SK-N-SH (cell line): ENCODE results near the gene BCL7C. TPM values are rescaled to one million over a fixed set of nuclear protein-coding genes. Genes with fewer than 3 reads are reported as not detected.

Experiments used
- CTCF ChIA-PET: fragments of 300-600, 350-600 bp; formaldehyde crosslinking; extraction: SDS; loops from one replicate; lab custom pipeline; 2021; lab: Yijun Ruan, JAX
- POLR2A ChIA-PET: fragments of 350-600 bp; sonication (Branson Sonifier 250); formaldehyde crosslinking; extraction: SDS; loops from one replicate; lab custom pipeline; 2020; ENCODE audit warnings: antibody characterized with exemption, inconsistent platforms; lab: Yijun Ruan, JAX
- DNase-seq: peaks from one replicate; pipeline ENCODE4 v3.0.0; 2012
- H2AFZ ChIP-seq: fragments of 200-600 bp; sonication (generic); 2 replicates; pipeline ENCODE4 v1.8.1; 2016; ENCODE audit warnings: antibody characterized with exemption, mild to moderate bottlenecking, low read depth
- H3F3A ChIP-seq: fragments of 200-600 bp; sonication (generic); replicated peaks from 2 replicates; pipeline ENCODE3; 2016; ENCODE audit warnings: antibody characterized with exemption, mild to moderate bottlenecking; ENCODE audit not compliant: insufficient read depth
- H3K27ac ChIP-seq, 2 experiments: fragments of 200-500 bp in 1 of 2; fragments of 200-600 bp in 1 of 2; sonication (Bioruptor generic) in 1 of 2; sonication (generic), shearing (Covaris generic) in 1 of 2; 2 replicates each; pipeline versions ENCODE4 v1.5.1 to v1.6.1; 2014 to 2016; ENCODE audit warnings: low read depth in 2 of 2, inconsistent platforms in 1 of 2, low read length in 1 of 2, mild to moderate bottlenecking in 1 of 2, mixed read lengths in 1 of 2
- H3K27me3 ChIP-seq: fragments of 200-600 bp; sonication (generic), shearing (Covaris generic); 2 replicates; pipeline ENCODE4 v1.6.1; 2016; ENCODE audit warnings: mixed run types; ENCODE audit not compliant: insufficient read depth
- H3K36me3 ChIP-seq, 2 experiments: fragments of 200-500 bp in 1 of 2; fragments of 200-600 bp in 1 of 2; sonication (Bioruptor generic) in 1 of 2; sonication (generic) in 1 of 2; replicated peaks in 1 of 2; 2 replicates each; pipeline versions ENCODE3 to v1.5.1; 2014 to 2016; ENCODE audit warnings: low read length in 1 of 2, mild to moderate bottlenecking in 1 of 2; ENCODE audit not compliant: insufficient read depth in 2 of 2, control insufficient read depth in 1 of 2
- H3K4me1 ChIP-seq, 2 experiments: fragments of 200-500 bp in 1 of 2; fragments of 200-600 bp in 1 of 2; sonication (Bioruptor generic) in 1 of 2; sonication (generic), shearing (Covaris generic) in 1 of 2; 2 replicates each; pipeline versions ENCODE4 v1.5.1 to v1.6.1; 2014 to 2016; ENCODE audit warnings: low read depth in 1 of 2, low read length in 1 of 2, mixed run types in 1 of 2; ENCODE audit not compliant: insufficient read depth in 2 of 2, control insufficient read depth in 1 of 2
- H3K4me2 ChIP-seq: fragments of 200-600 bp; sonication (generic), shearing (Covaris generic); 2 replicates; pipeline ENCODE4 v1.6.1; 2017; ENCODE audit warnings: mixed run types
- H3K4me3 ChIP-seq, 2 experiments: fragments of 200-500 bp in 1 of 2; fragments of 200-600 bp in 1 of 2; sonication (Bioruptor generic) in 1 of 2; sonication (generic), shearing (Covaris generic) in 1 of 2; 2 replicates each; pipeline versions ENCODE4 v1.5.1 to v1.8.1; 2014 to 2016; ENCODE audit warnings: low read depth in 2 of 2, inconsistent platforms in 1 of 2, low read length in 1 of 2, mild to moderate bottlenecking in 1 of 2, mixed read lengths in 1 of 2, moderate library complexity in 1 of 2
- H3K79me2 ChIP-seq: fragments of 200-600 bp; sonication (generic); 2 replicates; pipeline ENCODE4 v1.8.1; 2017; ENCODE audit warnings: mild to moderate bottlenecking; ENCODE audit not compliant: insufficient read depth
- H3K9ac ChIP-seq: fragments of 200-600 bp; sonication (generic); 2 replicates; pipeline ENCODE4 v1.6.1; 2017; ENCODE audit warnings: mixed run types
- H3K9me2 ChIP-seq: fragments of 200-600 bp; sonication (generic); 2 replicates; pipeline ENCODE4 v1.6.1; 2017; ENCODE audit warnings: mixed run types
- H3K9me3 ChIP-seq: fragments of 200-600 bp; sonication (generic); 2 replicates; pipeline ENCODE4 v1.6.1; 2017; ENCODE audit warnings: mixed run types, mild to moderate bottlenecking, moderate library complexity
- H4K20me1 ChIP-seq: fragments of 200-600 bp; sonication (generic); 2 replicates; pipeline ENCODE4 v1.6.1; 2017; ENCODE audit warnings: mild to moderate bottlenecking, mixed run types; ENCODE audit not compliant: insufficient read depth
- FOXM1 ChIP-seq: IDR thresholded peaks from 2 replicates; pipeline ENCODE4 v1.4.0; 2012; ENCODE audit warnings: low read depth, mild to moderate bottlenecking
- JUND ChIP-seq: IDR thresholded peaks from 2 replicates; pipeline ENCODE4 v1.4.0; 2012
- MEF2A ChIP-seq: IDR thresholded peaks from 2 replicates; pipeline ENCODE4 v1.4.0; 2012; ENCODE audit warnings: low read depth, borderline replicate concordance
- NFIC ChIP-seq: IDR thresholded peaks from 2 replicates; pipeline ENCODE4 v1.4.0; 2012; ENCODE audit warnings: borderline replicate concordance
- RAD21 ChIP-seq: IDR thresholded peaks from 2 replicates; pipeline ENCODE4 v1.6.1; 2012; ENCODE audit warnings: mild to moderate bottlenecking, low read length
- RCOR1 ChIP-seq: fragments of 150-350 bp; IDR thresholded peaks from 2 replicates; pipeline ENCODE4 v1.6.1; 2017; ENCODE audit warnings: antibody characterized with exemption, low read length
- RFX5 ChIP-seq: IDR thresholded peaks from 2 replicates; pipeline ENCODE4 v1.6.1; 2012; ENCODE audit warnings: mild to moderate bottlenecking, improper control_type of control experiment, low read length
- RXRA ChIP-seq: IDR thresholded peaks from 2 replicates; pipeline ENCODE4 v1.4.0; 2012; ENCODE audit warnings: low read depth, mild to moderate bottlenecking, borderline replicate concordance
- SMC3 ChIP-seq: IDR thresholded peaks from 2 replicates; pipeline ENCODE4 v1.6.1; 2012; ENCODE audit warnings: low read depth, low read length, improper control_type of control experiment
- TCF12 ChIP-seq: IDR thresholded peaks from 2 replicates; pipeline ENCODE4 v1.4.0; 2012
- TEAD4 ChIP-seq: IDR thresholded peaks from 2 replicates; pipeline ENCODE4 v1.4.0; 2012; ENCODE audit warnings: mild to moderate bottlenecking, borderline replicate concordance; ENCODE audit not compliant: insufficient read depth
- YY1 ChIP-seq: IDR thresholded peaks from 2 replicates; pipeline ENCODE4 v1.4.0; 2012; ENCODE audit warnings: low read depth, mild to moderate bottlenecking
- WGBS: methylation state at CpG from one replicate; pipeline ENCODE4 v1.1.6; 2017; ENCODE audit warnings: low lambda C conversion rate; 5-methylcytosine and 5-hydroxymethylcytosine counted together
- polyA plus RNA-seq, 3 experiments: library from polyadenylated mRNA; depleted of rRNA; stranded (reverse); fragments of >200 nt; gene quantifications; 2 replicates each; pipeline ENCODE4 v1.2.3, GENCODE V29; 2012
- TF ChIP-seq, protein P1 (sequence below): IDR thresholded peaks from 2 replicates; pipeline ENCODE4 v1.4.0; 2012; ENCODE audit warnings: low read depth
- TF ChIP-seq, protein P2 (sequence below): IDR thresholded peaks from 2 replicates; pipeline ENCODE4; 2012
- TF ChIP-seq, protein P3 (sequence below): IDR thresholded peaks from 2 replicates; pipeline ENCODE4 v1.4.0; 2012; ENCODE audit warnings: low read depth, borderline replicate concordance
- TF ChIP-seq, protein P4 (sequence below): IDR thresholded peaks from 2 replicates; pipeline ENCODE4 v1.4.0; 2012; ENCODE audit warnings: low read depth, borderline replicate concordance
- TF ChIP-seq, protein P5 (sequence below): IDR thresholded peaks from 2 replicates; pipeline ENCODE4 v1.6.1; 2012; ENCODE audit warnings: mild to moderate bottlenecking, low read depth, low read length, moderate library complexity
- TF ChIP-seq, protein P6 (sequence below): fragments of 150-350 bp; IDR thresholded peaks from 2 replicates; pipeline ENCODE4 v1.6.1; 2016; ENCODE audit warnings: mild to moderate bottlenecking, low read depth, low read length

The BCL7C gene
- polyA plus RNA-seq, 1 of the 3 experiments (the other 2 are of a cell fraction), result 56.3 TPM

DNA sequence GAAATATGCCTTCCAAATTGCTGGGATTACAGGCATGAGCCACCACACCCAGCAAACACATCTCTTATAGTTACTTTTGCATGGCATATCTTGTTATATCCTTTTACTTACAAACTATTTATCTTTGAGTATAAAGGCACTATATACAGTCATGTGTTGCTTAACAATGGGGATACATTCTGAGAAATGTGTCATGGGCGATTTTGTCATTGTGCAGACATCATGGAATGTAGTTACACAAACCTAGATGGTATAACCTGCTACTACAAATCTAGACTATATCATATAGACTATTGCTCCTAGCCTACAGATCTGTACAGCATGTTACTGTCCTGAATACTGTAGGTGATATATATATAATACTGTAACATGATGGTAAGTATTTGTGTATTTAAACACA lies 43.6 kb downstream of the BCL7C start:
- H4K20me1 ChIP-seq, result no peaks in the 10 kb centered on the region
- 70% methylated on average over 1 of the region's 1 CpG for WGBS
- no peak overlapping the region for H3K27ac ChIP-seq
- no peak for DNase-seq
- H3K79me2 ChIP-seq, result no peaks in the 10 kb centered on the region
- H3K9me3 ChIP-seq, result no peaks in the 10 kb centered on the region
- no peaks in the 10 kb centered on the region for H3K9me2 ChIP-seq
- no peaks in the 10 kb centered on the region for H3K27me3 ChIP-seq
- H3F3A ChIP-seq, result no peaks in the 10 kb centered on the region
- H3K4me3 ChIP-seq, result no peak overlapping the region
- no peak for TF ChIP-seq FOXM1
- TF ChIP-seq MEF2A, result no peak
- TF ChIP-seq, protein P1, sequence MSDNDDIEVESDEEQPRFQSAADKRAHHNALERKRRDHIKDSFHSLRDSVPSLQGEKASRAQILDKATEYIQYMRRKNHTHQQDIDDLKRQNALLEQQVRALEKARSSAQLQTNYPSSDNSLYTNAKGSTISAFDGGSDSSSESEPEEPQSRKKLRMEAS, result no peak
- TF ChIP-seq, protein P2, sequence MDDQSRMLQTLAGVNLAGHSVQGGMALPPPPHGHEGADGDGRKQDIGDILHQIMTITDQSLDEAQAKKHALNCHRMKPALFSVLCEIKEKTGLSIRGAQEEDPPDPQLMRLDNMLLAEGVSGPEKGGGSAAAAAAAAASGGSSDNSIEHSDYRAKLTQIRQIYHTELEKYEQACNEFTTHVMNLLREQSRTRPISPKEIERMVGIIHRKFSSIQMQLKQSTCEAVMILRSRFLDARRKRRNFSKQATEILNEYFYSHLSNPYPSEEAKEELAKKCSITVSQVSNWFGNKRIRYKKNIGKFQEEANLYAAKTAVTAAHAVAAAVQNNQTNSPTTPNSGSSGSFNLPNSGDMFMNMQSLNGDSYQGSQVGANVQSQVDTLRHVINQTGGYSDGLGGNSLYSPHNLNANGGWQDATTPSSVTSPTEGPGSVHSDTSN, result no peak
- no peak for TF ChIP-seq RXRA
- no peak for TF ChIP-seq JUND
- TF ChIP-seq RCOR1, result no peak
- TF ChIP-seq, protein P3, sequence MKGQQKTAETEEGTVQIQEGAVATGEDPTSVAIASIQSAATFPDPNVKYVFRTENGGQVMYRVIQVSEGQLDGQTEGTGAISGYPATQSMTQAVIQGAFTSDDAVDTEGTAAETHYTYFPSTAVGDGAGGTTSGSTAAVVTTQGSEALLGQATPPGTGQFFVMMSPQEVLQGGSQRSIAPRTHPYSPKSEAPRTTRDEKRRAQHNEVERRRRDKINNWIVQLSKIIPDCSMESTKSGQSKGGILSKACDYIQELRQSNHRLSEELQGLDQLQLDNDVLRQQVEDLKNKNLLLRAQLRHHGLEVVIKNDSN, result no peak
- TF ChIP-seq, protein P4, sequence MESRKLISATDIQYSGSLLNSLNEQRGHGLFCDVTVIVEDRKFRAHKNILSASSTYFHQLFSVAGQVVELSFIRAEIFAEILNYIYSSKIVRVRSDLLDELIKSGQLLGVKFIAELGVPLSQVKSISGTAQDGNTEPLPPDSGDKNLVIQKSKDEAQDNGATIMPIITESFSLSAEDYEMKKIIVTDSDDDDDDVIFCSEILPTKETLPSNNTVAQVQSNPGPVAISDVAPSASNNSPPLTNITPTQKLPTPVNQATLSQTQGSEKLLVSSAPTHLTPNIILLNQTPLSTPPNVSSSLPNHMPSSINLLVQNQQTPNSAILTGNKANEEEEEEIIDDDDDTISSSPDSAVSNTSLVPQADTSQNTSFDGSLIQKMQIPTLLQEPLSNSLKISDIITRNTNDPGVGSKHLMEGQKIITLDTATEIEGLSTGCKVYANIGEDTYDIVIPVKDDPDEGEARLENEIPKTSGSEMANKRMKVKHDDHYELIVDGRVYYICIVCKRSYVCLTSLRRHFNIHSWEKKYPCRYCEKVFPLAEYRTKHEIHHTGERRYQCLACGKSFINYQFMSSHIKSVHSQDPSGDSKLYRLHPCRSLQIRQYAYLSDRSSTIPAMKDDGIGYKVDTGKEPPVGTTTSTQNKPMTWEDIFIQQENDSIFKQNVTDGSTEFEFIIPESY, result no peak
- no peak for TF ChIP-seq TEAD4
- ChIA-PET POLR2A (no interaction called here), CTCF (no interaction called here)
- no peak overlapping the region for H3K9ac ChIP-seq
- H3K4me2 ChIP-seq, result no peak overlapping the region
- peaks cover 0 to 6% of the 10 kb centered on the region in 2 experiments for H3K36me3 ChIP-seq
- H2AFZ ChIP-seq, result no peak overlapping the region
- no peaks in the 10 kb centered on the region; a peak in 1 of 4 replicates for H3K4me1 ChIP-seq

DNA sequence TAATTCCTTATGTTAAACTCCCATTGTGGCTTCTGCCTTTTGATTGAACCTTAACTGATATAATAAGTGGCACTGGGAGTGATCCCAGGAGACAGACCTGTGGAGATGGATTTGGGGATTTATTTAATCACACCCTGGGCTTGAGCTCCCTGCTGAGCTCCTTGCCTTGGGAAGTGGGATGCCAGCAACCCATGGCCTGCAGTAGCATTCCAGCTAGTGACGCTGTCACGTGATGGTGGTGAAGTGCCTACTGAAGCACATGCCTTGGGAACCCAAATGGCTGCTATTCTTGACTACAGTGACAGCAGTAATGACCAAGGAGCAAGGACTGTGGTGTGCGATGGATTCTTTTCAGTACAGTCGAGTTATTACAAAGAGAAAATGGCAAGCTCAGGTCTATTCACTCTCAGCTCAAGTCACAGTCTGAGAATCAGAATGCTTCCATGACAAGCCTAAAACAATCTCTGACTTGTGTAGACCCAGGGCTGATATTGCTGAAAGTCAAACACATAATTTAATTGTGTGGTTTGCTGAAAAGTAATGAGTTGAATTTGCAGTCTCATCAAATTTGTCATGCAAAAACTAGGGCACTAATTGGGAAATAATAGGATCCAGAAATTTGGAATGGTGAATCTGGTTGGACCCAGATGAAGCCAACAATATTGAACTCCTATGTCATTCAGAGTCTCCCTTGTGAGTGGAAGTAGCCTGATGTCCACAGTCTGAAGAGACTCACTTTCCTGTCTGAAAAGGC lies 47.1 kb downstream of the BCL7C start:
- WGBS, result 89% methylated on average over 4 of the region's 4 CpGs
- Histone ChIP-seq H3K4me3 (no peak overlapping the region), H3K27me3 (no peaks in the 10 kb centered on the region), H3K9me2 (no peaks in the 10 kb centered on the region), H3K9me3 (no peaks in the 10 kb centered on the region), H3K79me2 (no peaks in the 10 kb centered on the region), H2AFZ (no peak overlapping the region), H3K36me3 (no peaks in the 10 kb centered on the region), H3K27ac (no peak overlapping the region), H3F3A (peaks cover 6% of the 10 kb centered on the region), H3K4me2 (no peak overlapping the region), H3K4me1 (no peaks in the 10 kb centered on the region; a peak in 1 of 4 replicates), H4K20me1 (no peaks in the 10 kb centered on the region), H3K9ac (no peak overlapping the region)
- ChIA-PET POLR2A (interaction anchor here (0.6 kb wide), 1 partner anchor 27 kb away, joined by 6 read pairs; no protein-coding TSS in a partner anchor), CTCF (interaction anchor here (3.0 to 6.4 kb wide), 5 partner anchors 12 to 72 kb away, joined by 25 to 74 read pairs (median 42); no protein-coding TSS in a partner anchor)
- no peak for DNase-seq
- TF ChIP-seq SMC3 (no peak), NFIC (no peak), RFX5 (no peak), RAD21 (no peak), TCF12 (no peak), FOXM1 (no peak), YY1 (no peak)
- TF ChIP-seq, protein P5, sequence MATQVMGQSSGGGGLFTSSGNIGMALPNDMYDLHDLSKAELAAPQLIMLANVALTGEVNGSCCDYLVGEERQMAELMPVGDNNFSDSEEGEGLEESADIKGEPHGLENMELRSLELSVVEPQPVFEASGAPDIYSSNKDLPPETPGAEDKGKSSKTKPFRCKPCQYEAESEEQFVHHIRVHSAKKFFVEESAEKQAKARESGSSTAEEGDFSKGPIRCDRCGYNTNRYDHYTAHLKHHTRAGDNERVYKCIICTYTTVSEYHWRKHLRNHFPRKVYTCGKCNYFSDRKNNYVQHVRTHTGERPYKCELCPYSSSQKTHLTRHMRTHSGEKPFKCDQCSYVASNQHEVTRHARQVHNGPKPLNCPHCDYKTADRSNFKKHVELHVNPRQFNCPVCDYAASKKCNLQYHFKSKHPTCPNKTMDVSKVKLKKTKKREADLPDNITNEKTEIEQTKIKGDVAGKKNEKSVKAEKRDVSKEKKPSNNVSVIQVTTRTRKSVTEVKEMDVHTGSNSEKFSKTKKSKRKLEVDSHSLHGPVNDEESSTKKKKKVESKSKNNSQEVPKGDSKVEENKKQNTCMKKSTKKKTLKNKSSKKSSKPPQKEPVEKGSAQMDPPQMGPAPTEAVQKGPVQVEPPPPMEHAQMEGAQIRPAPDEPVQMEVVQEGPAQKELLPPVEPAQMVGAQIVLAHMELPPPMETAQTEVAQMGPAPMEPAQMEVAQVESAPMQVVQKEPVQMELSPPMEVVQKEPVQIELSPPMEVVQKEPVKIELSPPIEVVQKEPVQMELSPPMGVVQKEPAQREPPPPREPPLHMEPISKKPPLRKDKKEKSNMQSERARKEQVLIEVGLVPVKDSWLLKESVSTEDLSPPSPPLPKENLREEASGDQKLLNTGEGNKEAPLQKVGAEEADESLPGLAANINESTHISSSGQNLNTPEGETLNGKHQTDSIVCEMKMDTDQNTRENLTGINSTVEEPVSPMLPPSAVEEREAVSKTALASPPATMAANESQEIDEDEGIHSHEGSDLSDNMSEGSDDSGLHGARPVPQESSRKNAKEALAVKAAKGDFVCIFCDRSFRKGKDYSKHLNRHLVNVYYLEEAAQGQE, result no peak
- TF ChIP-seq, protein P6, sequence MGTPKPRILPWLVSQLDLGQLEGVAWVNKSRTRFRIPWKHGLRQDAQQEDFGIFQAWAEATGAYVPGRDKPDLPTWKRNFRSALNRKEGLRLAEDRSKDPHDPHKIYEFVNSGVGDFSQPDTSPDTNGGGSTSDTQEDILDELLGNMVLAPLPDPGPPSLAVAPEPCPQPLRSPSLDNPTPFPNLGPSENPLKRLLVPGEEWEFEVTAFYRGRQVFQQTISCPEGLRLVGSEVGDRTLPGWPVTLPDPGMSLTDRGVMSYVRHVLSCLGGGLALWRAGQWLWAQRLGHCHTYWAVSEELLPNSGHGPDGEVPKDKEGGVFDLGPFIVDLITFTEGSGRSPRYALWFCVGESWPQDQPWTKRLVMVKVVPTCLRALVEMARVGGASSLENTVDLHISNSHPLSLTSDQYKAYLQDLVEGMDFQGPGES, result no peak
- TF ChIP-seq, protein P3, result no peak
